Esophagus squamous epithelium (tissue), 4 donors: ENCODE measurements around the gene ZNF774.

Experiments
- POLR2A ChIP-seq, 4 donors: fragments of 450-650 bp; IDR thresholded peaks; one replicate each; pipeline ENCODE4 v1.6.1; 2017; ENCODE audit warnings: antibody characterized with exemption in 4 of 4, mild to moderate bottlenecking in 4 of 4, moderate library complexity in 3 of 4
- TF ChIP-seq, protein P1 (sequence below), 6 experiments: fragments of 450-650 bp in 4 of 6; fragments of 200-600 bp in 2 of 6; sonication (generic) in 2 of 6; IDR thresholded peaks; one replicate each; pipeline ENCODE4 v1.5.1; 2016 to 2019; ENCODE audit warnings: antibody characterized with exemption in 6 of 6, mild to moderate bottlenecking in 4 of 6, moderate library complexity in 4 of 6

DNA sequence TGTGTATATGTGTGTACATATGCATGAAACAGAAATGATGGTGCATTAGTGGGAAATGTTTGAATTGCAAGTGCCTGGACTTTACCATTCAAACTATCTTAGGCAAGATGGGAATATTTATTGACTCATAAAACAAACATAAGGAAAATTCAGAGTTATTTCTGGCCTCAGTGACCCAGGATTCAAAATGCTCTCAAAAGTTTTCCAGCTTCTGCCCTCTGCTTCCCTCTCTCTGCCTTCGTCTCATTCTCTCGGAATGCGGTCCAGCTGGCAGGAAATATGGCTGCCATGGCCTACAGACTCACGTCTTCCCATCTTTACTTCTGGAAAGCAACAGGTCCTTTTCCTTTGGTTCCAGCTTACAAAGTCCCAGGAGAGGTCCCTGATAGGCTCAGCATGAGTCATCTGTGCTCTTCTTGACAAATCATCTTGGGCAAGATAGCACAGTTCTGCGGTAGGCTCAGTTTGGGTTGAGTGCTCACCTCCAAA is 8.7 kb upstream of the ZNF774 start:
- TF ChIP-seq POLR2A (IDR thresholded peaks at IDR 0.05), result no peak
- TF ChIP-seq, protein P1, sequence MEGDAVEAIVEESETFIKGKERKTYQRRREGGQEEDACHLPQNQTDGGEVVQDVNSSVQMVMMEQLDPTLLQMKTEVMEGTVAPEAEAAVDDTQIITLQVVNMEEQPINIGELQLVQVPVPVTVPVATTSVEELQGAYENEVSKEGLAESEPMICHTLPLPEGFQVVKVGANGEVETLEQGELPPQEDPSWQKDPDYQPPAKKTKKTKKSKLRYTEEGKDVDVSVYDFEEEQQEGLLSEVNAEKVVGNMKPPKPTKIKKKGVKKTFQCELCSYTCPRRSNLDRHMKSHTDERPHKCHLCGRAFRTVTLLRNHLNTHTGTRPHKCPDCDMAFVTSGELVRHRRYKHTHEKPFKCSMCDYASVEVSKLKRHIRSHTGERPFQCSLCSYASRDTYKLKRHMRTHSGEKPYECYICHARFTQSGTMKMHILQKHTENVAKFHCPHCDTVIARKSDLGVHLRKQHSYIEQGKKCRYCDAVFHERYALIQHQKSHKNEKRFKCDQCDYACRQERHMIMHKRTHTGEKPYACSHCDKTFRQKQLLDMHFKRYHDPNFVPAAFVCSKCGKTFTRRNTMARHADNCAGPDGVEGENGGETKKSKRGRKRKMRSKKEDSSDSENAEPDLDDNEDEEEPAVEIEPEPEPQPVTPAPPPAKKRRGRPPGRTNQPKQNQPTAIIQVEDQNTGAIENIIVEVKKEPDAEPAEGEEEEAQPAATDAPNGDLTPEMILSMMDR (IDR thresholded peaks at IDR 0.05), result no peak
